Karpas-422 (cell line): ENCODE data around the gene TP73. TPM values are rescaled to one million over a fixed set of nuclear protein-coding genes. Genes with fewer than 3 reads are reported as not detected.

Experiments
- DNase-seq: peaks from one replicate; pipeline ENCODE4 v3.0.0-alpha.2; 2015
- H2AFZ ChIP-seq: fragments of 200-600 bp; sonication (generic); 2 replicates; pipeline ENCODE4 v1.6.1; 2014; ENCODE audit warnings: antibody characterized with exemption, low read length, mixed read lengths
- H3K27ac ChIP-seq: fragments of 200-600 bp; sonication (generic); 2 replicates; pipeline ENCODE4 v1.5.1; 2014; ENCODE audit warnings: mild to moderate bottlenecking, low read length, moderate library complexity
- H3K27me3 ChIP-seq: fragments of 200-600 bp; sonication (generic); 2 replicates; pipeline ENCODE4 v1.6.1; 2014; ENCODE audit warnings: low read length, mixed read lengths
- H3K36me3 ChIP-seq: fragments of 200-600 bp; sonication (generic); 2 replicates; pipeline ENCODE4 v1.6.1; 2014; ENCODE audit warnings: low read length, mixed read lengths; ENCODE audit not compliant: insufficient read depth
- H3K4me1 ChIP-seq: fragments of 200-600 bp; sonication (generic); 2 replicates; pipeline ENCODE4 v1.6.1; 2014; ENCODE audit warnings: mild to moderate bottlenecking, low read length, mixed read lengths
- H3K4me2 ChIP-seq: fragments of 200-600 bp; sonication (generic); 2 replicates; pipeline ENCODE4 v1.6.1; 2014; ENCODE audit warnings: low read length, low read depth, mild to moderate bottlenecking; ENCODE audit not compliant: poor library complexity, severe bottlenecking
- H3K4me3 ChIP-seq: fragments of 200-600 bp; sonication (generic); 2 replicates; pipeline ENCODE4 v1.5.1; 2014; ENCODE audit warnings: mild to moderate bottlenecking, antibody characterized with exemption, low read length, mixed read lengths
- H3K79me2 ChIP-seq: fragments of 200-600 bp; sonication (generic); 2 replicates; pipeline ENCODE4 v1.6.1; 2014; ENCODE audit warnings: mild to moderate bottlenecking, low read length, mixed read lengths
- H3K9ac ChIP-seq: fragments of 200-600 bp; sonication (generic); 2 replicates; pipeline ENCODE4 v1.6.0; 2014; ENCODE audit warnings: low read length
- H3K9me2 ChIP-seq: fragments of 200-600 bp; sonication (generic), shearing (Covaris generic); replicated peaks from 2 replicates; pipeline ENCODE4 v1.6.0; 2014; ENCODE audit warnings: mild to moderate bottlenecking, low read length, moderate library complexity; ENCODE audit not compliant: insufficient read depth
- H3K9me3 ChIP-seq: fragments of 300-700, 200-600 bp; sonication (generic); 2 replicates; pipeline ENCODE4 v1.6.1; 2014; ENCODE audit warnings: low read length, mixed read lengths
- H4K20me1 ChIP-seq: fragments of 200-600 bp; sonication (generic); 2 replicates; pipeline ENCODE4 v1.6.1; 2014; ENCODE audit warnings: mild to moderate bottlenecking, antibody characterized with exemption, low read length, low read depth; ENCODE audit not compliant: insufficient read depth
- total RNA-seq: library from RNA; depleted of rRNA; stranded (reverse); fragments of >200 nt; shearing (Covaris generic); gene quantifications from 2 replicates; pipeline ENCODE4 v1.2.3, GENCODE V29; 2014; ENCODE audit warnings: low replicate concordance

The TP73 gene
- total RNA-seq, 1 experiment from 2014 or later = 0.52 TPM

DNA sequence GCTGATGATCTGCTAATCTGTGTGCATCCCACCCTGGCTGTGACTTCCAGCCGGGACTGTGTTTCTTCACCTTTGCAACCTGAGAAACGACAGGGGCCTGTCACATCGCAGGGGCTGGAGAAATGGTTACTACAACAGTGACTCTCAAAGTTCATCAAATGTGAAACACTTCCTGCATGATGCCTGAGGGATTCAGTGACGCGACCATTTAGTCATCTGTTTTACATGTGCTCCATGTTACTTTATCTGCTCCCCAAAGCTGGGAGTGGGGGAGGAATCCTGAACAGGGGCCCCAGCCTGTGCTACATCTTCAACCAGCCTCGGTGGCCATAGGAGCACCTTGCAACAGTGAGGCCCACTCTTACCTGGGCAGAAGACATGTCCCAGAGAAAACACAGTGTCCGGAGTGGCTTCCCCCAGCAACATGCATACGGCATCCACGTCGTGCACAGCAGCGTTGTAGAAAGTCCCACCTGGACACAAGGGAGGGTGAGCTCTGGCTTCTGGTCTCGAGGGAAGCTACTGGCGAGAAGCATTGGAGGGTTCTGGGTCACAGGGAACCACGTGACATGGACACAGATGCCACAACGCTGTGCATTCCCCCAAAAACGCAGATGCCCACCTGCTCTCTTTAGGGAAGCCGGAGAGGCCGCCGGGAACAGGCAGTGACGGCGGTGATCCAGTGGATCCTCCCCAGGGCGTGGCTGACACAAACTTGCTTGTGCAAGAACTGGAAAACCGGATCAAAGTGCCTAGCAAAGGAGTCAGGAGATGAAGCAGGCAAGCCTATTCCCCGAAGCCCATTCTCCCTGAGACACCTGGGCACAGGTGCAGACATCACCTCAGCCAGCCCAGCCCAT lies 90.4 kb downstream of the TP73 start:
- no peak for DNase-seq
- Histone ChIP-seq H3K79me2 (no peaks in the 10 kb centered on the region), H3K9ac (no peak overlapping the region), H4K20me1 (no peaks in the 10 kb centered on the region), H2AFZ (no peak overlapping the region), H3K36me3 (no peaks in the 10 kb centered on the region), H3K9me2 (no peaks in the 10 kb centered on the region), H3K27ac (no peak overlapping the region), H3K9me3 (no peaks in the 10 kb centered on the region), H3K4me2 (no peak overlapping the region), H3K4me3 (no peak overlapping the region), H3K27me3 (no peaks in the 10 kb centered on the region), H3K4me1 (no peaks in the 10 kb centered on the region)

DNA sequence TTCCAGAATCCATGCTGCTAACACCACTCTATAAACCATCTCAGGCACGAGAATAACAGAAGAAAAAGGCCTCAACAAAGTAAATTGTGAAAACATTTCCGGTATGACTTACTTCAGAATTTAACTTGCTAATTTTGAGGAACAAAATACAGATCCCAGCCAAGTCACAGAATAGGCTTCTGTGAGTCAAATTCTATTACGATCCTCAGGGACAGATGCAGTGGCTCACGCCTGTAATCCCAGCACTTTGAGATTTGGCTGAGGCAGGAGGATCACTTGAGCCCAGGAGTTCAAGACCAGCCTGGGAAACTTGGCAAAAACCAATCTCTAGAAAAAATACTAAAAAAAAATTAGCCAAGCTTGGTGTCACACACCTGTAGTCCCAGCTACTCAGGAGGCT lies 91.1 kb downstream of the TP73 start:
- H3K9me2 ChIP-seq = no peaks in the 10 kb centered on the region
- H4K20me1 ChIP-seq = no peaks in the 10 kb centered on the region
- no peak overlapping the region for H3K27ac ChIP-seq
- H3K27me3 ChIP-seq = no peaks in the 10 kb centered on the region
- H2AFZ ChIP-seq = no peak overlapping the region
- no peak overlapping the region for H3K9ac ChIP-seq
- no peaks in the 10 kb centered on the region for H3K79me2 ChIP-seq
- no peaks in the 10 kb centered on the region for H3K9me3 ChIP-seq
- H3K4me1 ChIP-seq = no peaks in the 10 kb centered on the region
- no peak overlapping the region for H3K4me2 ChIP-seq
- no peak overlapping the region for H3K4me3 ChIP-seq
- no peak for DNase-seq
- H3K36me3 ChIP-seq = no peaks in the 10 kb centered on the region

DNA sequence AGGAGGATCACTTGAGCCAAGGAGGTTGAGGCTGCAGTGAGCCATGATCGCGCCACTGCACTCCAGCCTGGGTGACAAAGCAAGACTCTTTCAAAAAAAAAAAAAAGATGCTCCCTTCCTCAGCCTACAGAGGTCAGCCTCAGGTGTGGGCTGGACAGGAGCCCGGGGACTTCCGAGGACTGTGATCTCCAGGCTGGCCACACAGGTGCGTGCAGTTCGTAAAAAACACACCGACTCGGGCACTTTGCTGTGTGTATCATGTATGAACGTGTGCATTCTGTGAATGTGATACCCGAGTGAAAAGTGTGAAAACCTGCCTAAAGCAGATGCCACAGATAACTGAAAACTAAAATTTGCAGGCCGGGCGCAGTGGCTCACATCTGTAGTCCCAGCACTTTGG lies 91.5 kb downstream of the TP73 start:
- no peaks in the 10 kb centered on the region for H3K27me3 ChIP-seq
- no peaks in the 10 kb centered on the region for H3K4me1 ChIP-seq
- H3K36me3 ChIP-seq = no peaks in the 10 kb centered on the region
- H3K27ac ChIP-seq = no peak overlapping the region
- no peak overlapping the region for H3K9ac ChIP-seq
- H2AFZ ChIP-seq = no peak overlapping the region
- no peaks in the 10 kb centered on the region for H3K79me2 ChIP-seq
- DNase-seq = no peak
- no peaks in the 10 kb centered on the region for H3K9me2 ChIP-seq
- no peaks in the 10 kb centered on the region for H4K20me1 ChIP-seq
- no peak overlapping the region for H3K4me3 ChIP-seq
- H3K9me3 ChIP-seq = no peaks in the 10 kb centered on the region
- H3K4me2 ChIP-seq = no peak overlapping the region

DNA sequence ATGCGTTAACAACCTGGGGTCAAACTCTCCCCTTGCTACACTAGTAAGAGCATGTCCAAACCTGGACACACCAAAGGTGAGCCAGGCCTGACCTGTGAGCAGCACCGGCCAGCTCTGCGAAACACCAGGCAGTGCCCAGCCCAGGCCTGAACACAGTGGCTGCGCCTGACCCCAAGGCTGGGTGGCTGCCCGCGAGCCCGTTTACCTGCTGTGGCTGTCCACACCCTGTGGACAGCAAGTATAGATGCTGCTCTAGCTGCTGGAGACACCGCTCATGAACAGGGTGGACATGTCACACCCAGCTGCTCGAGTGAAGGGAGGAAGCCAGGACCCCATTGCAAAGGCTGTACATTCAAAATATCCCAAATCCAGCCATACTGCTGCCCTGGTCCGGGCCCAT lies 92.3 kb downstream of the TP73 start:
- Histone ChIP-seq H3K79me2 (no peaks in the 10 kb centered on the region), H3K36me3 (no peaks in the 10 kb centered on the region), H3K9me3 (no peaks in the 10 kb centered on the region), H3K4me2 (no peak overlapping the region), H4K20me1 (no peaks in the 10 kb centered on the region), H3K27ac (no peak overlapping the region), H3K27me3 (no peaks in the 10 kb centered on the region), H3K4me3 (no peak overlapping the region), H3K9ac (no peak overlapping the region), H3K4me1 (no peaks in the 10 kb centered on the region), H3K9me2 (no peaks in the 10 kb centered on the region), H2AFZ (no peak overlapping the region)
- DNase-seq = no peak

DNA sequence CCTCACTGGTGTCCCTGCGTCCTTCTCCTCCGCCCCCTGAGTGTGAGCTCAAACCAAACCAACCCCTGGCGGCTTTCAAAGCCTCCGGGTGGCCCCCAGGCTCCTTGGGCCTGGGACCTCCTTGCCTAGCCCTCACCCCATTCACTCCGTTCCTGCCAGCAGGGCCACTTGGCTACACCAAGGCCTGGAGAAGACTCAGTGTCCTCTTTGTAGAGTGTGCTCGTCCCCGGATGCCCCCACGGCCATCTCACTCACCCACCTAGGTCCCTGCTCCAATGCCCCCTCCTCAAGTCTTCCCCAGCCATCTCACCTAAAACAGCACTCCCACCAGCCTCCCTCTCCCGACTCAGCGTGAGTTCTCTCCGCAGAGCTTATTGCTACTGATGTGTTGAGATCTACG lies 92.8 kb downstream of the TP73 start:
- H3K9ac ChIP-seq = no peak overlapping the region

DNA sequence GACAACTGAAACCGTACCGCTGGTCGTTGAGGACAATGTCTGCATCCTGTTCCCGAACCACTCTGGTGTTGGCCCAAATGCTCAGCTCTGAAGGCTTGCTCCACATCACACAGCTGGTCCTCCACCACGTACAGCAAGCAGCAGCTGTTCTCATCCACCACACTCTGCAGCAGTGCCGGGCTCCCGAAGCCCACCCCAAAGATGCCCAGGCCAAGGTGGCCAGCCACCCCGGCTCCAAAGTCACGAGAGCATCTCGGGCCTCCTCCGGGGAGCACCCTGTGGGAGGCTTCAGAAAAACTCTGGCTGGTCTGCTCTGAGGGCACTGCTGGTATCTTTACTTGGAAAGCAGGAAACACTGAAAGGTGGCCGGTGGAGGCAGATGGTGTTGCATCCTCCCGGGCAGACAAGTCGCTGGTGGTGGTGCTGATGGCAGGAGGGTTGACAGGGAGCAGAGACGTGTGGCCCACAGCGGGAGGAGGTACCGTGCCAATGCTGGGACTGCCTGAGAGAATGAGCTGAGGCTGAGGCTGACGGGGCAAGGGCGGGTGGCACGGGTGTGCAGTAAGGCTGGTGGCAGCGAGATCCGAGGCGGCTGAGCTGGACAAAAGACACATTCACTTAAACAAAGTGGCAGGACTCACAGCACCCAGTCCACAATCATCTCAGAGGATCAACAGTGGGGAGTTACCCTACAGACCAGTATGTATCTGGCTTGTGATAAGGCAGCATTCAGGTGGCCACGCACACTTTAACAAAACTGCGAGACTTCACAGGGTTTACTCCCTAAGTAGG lies 93.5 kb downstream of the TP73 start:
- Histone ChIP-seq H3K4me1 (no peaks in the 10 kb centered on the region), H3K4me3 (no peak overlapping the region)

More for the DNA sequence above, 92.8 kb downstream of the TP73 start:
- no peaks in the 10 kb centered on the region for H3K36me3 ChIP-seq
- H3K79me2 ChIP-seq = no peaks in the 10 kb centered on the region
- no peaks in the 10 kb centered on the region for H3K9me2 ChIP-seq
- no peak for DNase-seq
- H3K27me3 ChIP-seq = no peaks in the 10 kb centered on the region
- no peaks in the 10 kb centered on the region for H3K9me3 ChIP-seq
- H3K27ac ChIP-seq = no peak overlapping the region
- no peaks in the 10 kb centered on the region for H4K20me1 ChIP-seq
- no peak overlapping the region for H2AFZ ChIP-seq
- H3K4me1 ChIP-seq = no peaks in the 10 kb centered on the region
- no peak overlapping the region for H3K4me2 ChIP-seq
- no peak overlapping the region for H3K4me3 ChIP-seq

DNA sequence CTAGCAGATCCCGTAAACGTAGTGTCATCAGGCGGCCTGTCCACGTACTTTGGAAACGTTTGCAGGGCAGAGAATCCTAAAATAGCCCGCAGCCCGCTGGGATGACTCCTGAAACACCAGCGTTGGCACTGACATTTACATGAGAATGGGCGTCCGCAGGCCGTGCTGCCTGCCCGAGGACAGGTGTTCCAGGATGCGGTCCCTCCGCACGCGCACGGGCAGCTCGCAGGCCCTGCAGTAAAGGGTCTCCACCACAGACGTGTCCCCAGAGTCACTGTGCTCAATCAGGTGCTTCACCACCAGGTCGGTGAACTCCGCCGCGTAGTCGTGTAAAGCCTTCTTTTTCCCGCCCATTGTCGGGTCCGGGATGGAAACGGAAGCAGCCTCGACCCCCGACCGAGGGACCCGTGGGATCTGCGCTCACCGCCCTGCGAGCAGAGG lies 94.1 kb downstream of the TP73 start:
- Histone ChIP-seq H3K4me3 (no peak overlapping the region), H3K4me2 (no peak overlapping the region)
- no peak for DNase-seq

More for the DNA sequence above, 93.5 kb downstream of the TP73 start:
- Histone ChIP-seq H3K27ac (no peak overlapping the region), H4K20me1 (no peaks in the 10 kb centered on the region), H3K4me2 (no peak overlapping the region), H3K9me3 (no peaks in the 10 kb centered on the region), H3K36me3 (no peaks in the 10 kb centered on the region), H3K9ac (no peak overlapping the region), H3K9me2 (no peaks in the 10 kb centered on the region), H2AFZ (no peak overlapping the region), H3K27me3 (no peaks in the 10 kb centered on the region), H3K79me2 (no peaks in the 10 kb centered on the region)
- no peak for DNase-seq

DNA sequence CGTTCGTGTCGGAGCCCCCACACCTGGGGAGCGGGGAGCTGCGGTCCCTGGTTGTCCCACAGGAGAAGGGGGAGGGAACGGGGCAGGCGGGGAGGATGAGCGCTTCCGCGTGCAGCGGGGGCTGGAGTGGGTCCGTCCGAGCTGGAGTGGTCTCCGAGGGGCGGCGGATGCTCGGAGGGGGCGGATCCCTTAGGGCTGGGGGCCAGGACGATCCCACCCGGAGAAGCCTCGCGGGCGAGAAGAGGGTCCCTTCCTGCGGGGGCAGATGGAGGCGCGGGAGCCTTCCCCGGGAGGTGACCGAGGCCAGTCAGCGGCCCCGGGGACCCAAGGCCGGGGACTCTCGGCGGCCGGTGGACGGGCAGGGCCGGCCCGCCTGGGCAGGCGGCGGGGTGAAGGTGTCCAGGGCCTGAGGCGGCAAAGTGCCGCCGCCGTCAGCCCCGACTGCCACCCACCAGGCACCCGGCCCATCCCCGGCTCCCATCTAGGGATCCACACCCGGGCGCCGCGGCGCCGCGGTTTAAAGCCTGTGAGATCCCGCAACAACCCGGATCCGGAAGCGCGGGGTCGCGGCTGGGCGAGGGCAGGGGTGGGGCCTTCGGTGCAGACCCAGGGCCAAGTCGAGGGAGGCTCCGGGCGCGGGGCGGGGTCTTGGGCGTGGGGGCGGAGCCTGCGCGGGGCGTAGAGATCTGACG lies 94.7 kb downstream of the TP73 start:
- no peaks in the 10 kb centered on the region for H3K79me2 ChIP-seq
- no peak for DNase-seq
- H4K20me1 ChIP-seq = no peaks in the 10 kb centered on the region
- H3K9me2 ChIP-seq = no peaks in the 10 kb centered on the region
- H3K9me3 ChIP-seq = no peaks in the 10 kb centered on the region
- no peaks in the 10 kb centered on the region for H3K36me3 ChIP-seq
- no peaks in the 10 kb centered on the region for H3K4me1 ChIP-seq
- no peak overlapping the region for H3K27ac ChIP-seq
- no peak overlapping the region for H2AFZ ChIP-seq
- no peak overlapping the region for H3K4me3 ChIP-seq
- H3K27me3 ChIP-seq = no peaks in the 10 kb centered on the region
- H3K4me2 ChIP-seq = no peak overlapping the region
- no peak overlapping the region for H3K9ac ChIP-seq

More for the DNA sequence above, 94.1 kb downstream of the TP73 start:
- H3K27me3 ChIP-seq = no peaks in the 10 kb centered on the region
- no peak overlapping the region for H3K27ac ChIP-seq
- no peaks in the 10 kb centered on the region for H3K4me1 ChIP-seq
- H3K79me2 ChIP-seq = no peaks in the 10 kb centered on the region
- H3K9me2 ChIP-seq = no peaks in the 10 kb centered on the region
- H3K9ac ChIP-seq = no peak overlapping the region
- no peak overlapping the region for H2AFZ ChIP-seq
- H3K36me3 ChIP-seq = no peaks in the 10 kb centered on the region
- H4K20me1 ChIP-seq = no peaks in the 10 kb centered on the region
- no peaks in the 10 kb centered on the region for H3K9me3 ChIP-seq
